GM18519 (cell line): ENCODE measurements around the gene DCDC2B.
"Not testable (repeated sequence)": the region's sequence is repeated elsewhere in the genome, so short reads cannot be mapped to it uniquely, and the experiment has no call there.

ENCODE experiments used
- ATAC-seq: cut with Tn5 transposase; IDR thresholded peaks from one replicate; pipeline ENCODE4 v1.9.1; 2021; ENCODE audit warnings: mild to moderate bottlenecking, moderate library complexity; ENCODE audit not compliant: unreplicated experiment, low FRiP score

Gene DCDC2B

DNA sequence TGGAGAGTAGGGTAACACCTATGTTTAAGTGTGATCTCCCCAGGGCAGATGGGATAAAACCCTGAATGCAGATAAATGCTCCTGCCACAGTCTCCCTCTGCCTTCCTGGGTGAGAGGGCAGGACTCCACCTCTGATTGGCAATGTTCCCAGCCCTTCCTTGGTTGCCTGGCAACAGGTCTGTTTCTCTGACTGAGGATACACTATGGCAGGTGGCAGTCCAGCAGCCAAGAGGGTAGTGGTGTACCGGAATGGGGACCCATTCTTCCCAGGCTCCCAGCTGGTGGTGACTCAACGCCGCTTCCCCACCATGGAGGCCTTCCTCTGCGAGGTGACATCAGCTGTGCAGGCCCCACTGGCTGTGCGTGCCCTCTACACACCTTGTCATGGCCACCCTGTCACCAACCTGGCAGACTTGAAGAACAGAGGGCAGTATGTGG is at the start of gene DCDC2B:
Gene DCDC2B, plus strand, starts transcription at position 199 of the 438 bp plus-strand sequence. Its CDS starts 5 bp downstream, at position 204.
- no peak for ATAC-seq

DNA sequence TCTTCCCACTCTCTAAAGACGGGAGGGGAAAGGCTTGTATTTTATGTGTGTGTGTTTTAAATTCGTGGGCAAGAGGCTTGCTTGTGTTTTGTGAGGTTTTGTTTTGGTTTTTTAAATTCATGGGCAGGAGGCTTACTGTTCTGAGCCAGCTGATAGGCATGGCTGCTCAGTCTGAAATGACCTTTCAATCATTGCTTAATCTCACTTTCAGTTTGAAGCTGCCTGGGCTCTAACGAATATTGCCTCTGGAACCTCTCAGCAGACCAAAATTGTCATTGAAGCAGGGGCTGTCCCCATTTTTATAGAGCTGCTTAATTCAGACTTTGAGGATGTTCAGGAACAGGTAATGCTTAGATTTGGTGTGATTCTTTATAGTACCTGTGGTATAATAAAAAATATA is 49.7 kb upstream of the DCDC2B start:
- ATAC-seq = no peak

DNA sequence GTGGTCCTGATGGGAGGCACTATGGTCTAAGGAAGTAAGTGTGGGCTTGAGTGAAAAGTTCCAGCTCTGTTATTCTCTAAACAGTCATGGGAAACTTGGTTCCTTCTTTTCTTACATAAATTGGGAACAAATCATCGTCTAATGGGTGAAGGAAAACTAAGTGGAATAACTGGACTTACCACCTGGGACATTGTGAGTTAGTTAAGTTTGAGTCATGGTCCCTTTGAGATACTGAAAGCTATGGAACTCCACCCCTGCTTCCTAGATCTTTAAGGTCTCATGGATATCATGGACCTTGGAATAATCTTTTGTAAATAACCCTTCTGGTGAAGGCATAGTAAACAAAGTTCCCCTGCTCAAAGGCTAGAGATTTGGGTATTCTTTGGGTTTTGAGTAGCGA is 45.5 kb upstream of the DCDC2B start:
- ATAC-seq = no peak

- not testable (repeated sequence) for ATAC-seq
Measured at GRCh38 chr1:32165633-32166032, 43.3 kb upstream of the DCDC2B start.

- ATAC-seq = no peak
Measured at GRCh38 chr1:32170991-32171390, 37.9 kb upstream of the DCDC2B start.

GRCh38 chr1:32172621-32173245 is 36.2 kb upstream of the DCDC2B start:
- no peak for ATAC-seq

DNA sequence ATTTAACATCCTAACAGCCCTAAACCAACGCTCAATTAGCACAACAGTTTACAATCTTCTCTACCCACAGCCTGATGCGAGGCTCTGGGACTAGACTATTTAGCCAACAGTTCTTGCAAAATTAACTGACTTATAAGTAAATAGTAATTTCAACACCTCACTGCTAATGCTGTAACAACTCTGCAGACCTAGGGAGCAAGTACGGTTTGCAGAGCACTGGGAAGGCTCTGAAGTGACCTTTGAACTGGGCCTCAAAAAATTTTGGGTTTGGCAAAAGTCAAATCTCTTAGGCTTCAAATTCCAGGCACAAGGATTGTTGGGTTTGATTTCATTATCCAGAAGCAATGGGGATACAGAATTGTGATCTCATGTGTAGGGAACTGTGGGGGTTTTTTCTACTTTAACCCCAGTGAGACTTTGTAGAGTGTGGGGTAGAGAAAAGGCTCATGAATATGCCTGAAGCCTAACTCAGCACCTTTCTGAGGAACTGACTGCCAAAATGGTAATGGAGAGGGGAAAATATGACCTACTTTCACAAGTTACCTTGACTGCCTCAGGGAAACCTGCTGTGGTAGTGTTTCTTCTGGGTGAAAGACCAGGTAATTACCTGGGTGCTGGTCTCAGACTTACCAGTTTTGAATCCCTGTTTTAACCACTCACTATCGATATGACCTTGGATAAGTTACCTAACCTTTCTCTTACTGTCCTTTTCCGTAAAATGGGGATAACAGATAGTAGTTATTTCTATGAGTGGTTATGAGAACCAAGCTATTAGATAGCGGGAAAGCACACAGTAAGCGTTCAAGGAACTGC is 30.3 kb upstream of the DCDC2B start:
- ATAC-seq = no peak

DNA sequence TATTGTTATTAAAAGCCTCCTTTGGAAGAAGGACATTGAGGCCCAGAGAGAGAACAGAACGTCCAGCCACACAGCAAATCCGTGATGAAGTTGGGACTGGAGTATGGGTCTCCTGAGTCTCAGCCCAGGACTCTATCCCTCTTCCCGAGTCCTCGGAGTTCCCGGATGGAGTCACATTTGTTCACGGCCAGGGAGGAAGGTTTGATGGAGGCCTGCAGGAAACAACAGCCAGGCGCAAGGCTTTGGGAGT is 29.8 kb upstream of the DCDC2B start:
- no peak for ATAC-seq

DNA sequence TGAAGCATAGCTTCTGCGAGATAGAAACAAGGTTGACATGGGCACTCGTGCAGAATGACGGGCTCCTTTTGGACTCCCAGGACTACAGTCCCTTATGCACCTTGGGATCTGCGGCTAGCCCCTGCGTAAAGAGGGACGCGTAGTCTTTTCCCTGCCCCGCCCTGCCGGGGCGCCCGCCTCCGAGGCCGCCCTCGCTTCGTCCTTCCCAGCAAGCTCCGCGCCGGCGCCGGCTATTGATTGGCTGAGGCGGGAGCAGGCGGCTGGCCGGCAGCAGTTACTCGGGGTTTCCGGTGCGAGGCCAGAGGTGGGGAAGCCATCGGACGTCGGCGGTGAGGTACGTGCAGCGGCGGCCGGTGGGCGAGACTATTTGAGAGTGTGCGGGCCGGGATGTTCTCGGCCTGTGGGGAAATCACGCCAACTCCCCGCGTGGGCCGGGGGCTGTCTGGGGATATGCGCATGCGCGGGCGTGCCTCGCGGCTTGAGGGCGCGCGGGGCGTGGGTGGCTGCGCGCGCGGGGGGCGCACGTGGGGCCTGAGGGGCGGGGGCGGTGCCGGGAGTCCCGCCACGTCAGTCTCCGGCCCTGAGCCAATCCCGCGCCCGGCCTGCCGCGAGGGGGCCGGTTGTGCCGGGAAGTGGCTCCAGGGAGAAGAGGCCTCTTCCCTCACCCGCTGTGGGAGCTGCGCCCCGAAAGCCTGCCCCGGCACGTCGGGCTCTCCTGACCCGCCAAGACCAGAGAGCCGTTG is 29.3 kb upstream of the DCDC2B start, which contains the start of gene TXLNA:
Gene TXLNA, plus strand, starts transcription at position 233 of the 743 bp plus-strand sequence. CDS start 671 bp downstream, outside the sequence.
- ATAC-seq = no peak

DNA sequence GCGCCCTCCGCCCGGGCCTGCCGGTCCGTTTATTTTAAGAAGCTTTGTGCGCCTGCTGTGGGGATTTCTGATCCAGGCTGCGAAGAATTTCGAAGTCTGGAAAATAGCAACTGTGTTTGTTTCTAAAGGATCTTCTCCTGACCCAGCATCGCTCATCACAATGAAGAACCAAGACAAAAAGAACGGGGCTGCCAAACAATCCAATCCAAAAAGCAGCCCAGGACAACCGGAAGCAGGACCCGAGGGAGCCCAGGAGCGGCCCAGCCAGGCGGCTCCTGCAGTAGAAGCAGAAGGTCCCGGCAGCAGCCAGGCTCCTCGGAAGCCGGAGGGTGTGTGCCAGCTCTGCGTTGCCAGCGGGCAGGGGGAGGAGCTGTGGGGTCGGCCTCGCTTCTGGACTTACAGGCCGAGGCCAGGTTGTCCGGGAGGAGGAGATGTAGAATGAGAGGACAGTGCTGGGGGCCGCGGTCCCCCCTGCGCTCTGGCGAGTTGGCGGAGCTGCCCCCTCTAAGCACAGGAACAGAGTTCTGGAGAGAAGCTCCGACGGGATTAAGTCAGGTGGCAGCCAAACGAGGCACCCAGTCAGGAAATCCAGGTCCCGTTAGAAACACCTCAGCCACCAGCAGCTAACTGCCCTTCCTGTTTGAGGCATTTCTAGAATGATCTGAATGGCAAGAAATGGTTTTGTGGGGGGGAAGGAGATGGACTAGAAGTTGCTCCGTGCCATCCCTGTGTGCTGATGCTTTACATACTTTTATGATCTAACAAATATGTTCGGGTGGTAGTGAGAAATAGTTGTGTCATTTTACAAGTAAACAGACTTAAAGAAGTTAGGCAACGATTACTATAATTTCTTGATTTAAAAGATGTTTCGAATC is 28.5 kb upstream of the DCDC2B start:
- no peak for ATAC-seq

GRCh38 chr1:32181065-32181464 is 27.8 kb upstream of the DCDC2B start:
- ATAC-seq = no peak

DNA sequence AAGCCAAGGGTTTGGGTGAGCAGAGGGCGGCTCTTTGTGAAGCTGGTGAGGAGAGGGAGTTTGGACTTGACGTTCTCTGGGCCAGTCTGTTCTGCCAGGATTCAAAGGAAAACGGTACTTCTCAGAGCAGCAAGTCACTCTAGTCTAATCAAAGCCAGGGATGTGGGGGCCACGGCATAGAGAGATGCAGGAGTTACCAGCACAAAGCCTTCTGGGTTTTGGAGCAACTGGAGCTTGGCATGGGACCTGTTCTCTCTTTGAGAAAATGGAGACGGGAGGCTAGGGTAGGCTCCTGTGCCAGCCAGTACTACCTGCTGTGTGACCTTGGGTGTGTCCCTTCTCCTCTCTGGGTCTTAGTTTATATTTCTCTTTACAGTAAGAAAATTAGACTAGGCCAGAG is 27.3 kb upstream of the DCDC2B start:
- no peak for ATAC-seq

DNA sequence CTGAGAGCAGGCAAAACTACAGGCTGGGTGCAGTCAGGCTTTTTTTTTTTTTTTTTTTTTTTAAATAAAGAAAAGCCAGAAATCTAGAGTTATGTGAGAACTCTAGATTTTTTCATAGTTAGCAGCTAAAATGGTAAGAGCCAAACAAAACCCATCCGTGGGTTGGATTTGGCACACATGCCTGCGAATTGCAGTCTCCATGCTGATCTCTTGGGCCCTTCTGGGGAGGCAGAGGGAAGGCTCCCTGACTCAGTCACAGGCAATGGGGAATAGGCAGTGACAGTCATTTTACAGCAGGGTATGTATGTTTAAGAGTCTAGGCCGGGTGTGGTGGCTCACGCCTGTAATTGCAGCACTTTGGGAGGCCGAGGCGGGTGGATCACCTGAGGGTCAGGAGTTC is 26.8 kb upstream of the DCDC2B start:
- no peak for ATAC-seq

DNA sequence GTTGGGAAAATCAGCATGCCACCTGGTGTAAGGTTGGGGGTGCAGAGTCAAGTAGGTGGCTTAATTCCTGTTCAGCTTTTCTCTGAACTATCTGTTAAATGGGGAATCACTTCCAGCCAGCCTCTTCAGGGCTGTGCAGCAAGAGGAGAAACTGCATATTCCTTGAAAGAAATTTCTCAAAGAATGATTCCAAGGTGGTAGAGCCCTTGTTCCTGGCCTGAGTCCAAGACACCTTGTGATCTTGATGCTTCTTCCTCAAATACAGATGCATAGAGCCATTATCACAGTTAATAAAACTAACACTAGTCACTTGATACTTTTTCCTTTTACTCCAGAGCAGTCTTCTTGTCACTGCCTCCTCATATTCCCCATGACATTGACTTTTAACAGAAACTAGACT is 24.2 kb upstream of the DCDC2B start:
- ATAC-seq = no peak

GRCh38 chr1:32186077-32186476 is 22.8 kb upstream of the DCDC2B start:
- ATAC-seq = no peak

DNA sequence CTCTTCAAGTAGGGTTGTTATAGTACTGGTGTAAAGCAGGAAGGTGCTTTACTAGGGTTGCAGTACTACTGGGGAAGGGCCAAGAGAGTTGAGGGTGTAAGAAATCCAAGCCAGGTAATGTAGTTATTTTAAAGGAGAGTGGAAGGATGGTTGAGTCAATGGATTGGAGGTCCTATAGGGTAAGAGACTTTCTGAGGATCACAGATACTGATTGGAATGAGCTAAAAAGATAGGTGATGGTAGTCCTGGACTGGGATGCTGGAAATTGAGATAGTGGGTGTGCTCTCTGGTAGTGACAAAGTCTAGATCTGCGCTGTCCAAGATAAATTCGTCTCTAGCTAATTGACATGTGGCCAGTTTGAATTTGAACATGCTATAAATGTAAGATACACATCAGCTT is 22.4 kb upstream of the DCDC2B start:
- no peak for ATAC-seq

DNA sequence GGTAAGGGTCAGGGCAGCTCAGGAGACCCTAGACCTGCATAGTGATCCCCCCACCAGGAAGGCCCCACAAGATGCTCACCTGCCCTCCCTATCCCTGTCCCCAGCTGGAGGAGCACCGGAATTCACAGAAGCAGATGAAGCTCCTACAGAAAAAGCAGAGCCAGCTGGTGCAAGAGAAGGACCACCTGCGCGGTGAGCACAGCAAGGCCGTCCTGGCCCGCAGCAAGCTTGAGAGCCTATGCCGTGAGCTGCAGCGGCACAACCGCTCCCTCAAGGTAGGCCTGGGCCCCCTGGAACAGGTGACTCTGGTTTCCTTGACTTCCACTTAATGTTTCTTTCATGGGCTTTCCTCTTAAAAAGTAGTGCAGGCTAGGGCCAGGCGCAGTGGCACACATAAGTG is 21.0 kb upstream of the DCDC2B start:
- ATAC-seq = no peak

DNA sequence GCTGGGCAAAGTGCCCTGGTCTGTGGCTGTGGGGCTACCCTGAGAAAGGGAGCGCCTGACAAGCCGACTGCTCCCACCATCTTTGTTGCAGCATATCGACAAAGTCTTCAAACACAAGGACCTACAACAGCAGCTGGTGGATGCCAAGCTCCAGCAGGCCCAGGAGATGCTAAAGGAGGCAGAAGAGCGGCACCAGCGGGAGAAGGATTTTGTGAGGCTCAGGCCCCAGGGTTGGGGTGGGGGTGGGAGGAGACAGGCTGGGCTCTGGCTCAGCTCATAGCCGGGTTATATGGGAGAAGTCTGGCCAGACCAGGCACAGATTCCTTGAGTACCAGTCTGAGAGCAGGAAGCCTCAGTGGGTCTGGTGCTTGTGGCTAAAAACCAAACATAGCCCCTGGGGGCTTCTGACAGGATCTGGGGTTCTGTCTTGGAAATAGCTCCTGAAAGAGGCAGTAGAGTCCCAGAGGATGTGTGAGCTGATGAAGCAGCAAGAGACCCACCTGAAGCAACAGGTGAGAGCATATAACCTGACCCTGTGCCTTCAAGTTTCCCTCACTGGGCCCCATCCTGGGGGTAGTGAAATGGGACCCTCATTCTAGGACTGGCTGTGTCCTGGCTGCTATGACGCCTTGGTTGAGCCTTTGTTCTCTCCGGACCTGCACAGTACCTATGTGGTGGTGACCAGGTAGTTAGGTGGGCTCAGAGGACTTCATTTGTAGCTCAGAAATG is 16.5 kb upstream of the DCDC2B start:
- ATAC-seq = no peak

DNA sequence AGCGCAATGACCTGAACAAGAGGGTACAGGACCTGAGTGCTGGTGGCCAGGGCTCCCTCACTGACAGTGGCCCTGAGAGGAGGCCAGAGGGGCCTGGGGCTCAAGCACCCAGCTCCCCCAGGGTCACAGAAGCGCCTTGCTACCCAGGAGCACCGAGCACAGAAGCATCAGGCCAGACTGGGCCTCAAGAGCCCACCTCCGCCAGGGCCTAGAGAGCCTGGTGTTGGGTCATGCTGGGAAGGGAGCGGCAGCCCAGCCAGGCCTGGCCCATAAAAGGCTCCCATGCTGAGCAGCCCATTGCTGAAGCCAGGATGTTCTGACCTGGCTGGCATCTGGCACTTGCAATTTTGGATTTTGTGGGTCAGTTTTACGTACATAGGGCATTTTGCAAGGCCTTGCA is 13.9 kb upstream of the DCDC2B start:
- ATAC-seq = no peak

DNA sequence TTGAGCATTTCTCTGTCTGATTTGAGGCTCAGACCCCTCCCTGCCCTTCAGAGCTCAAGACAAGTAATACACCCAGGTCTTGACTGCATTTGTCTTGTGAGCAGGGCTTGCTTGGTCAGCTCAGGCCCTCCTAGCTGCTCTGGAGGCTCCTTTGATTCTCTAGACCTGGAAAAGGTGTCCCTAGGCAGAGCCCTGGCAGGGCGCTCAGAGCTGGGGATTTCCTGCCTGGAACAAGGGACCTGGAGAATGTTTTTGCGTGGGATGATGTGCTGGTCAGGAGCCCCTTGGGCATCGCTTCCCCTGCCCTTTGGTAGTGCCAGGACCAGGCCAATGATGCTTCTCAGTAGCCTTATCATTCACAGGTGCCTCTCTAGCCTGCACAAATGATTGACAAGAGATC is 13.4 kb upstream of the DCDC2B start:
- ATAC-seq = no peak
